Activated B cell treated with CpG ODN at 0.5 μM for 24 hours (primary cell): ENCODE results near the gene CEP72. TPM values are rescaled to one million over a fixed set of nuclear protein-coding genes. Genes with fewer than 3 reads are reported as not detected.

ENCODE experiments used
- ATAC-seq: fragments of 200-7000 bp; cut with Tn5 transposase; one replicate; pipeline ENCODE4 v1.10.0; 2021; ENCODE audit warnings: low read depth, mild to moderate bottlenecking, moderate library complexity
- CTCF ChIA-PET: fragments of 350-600 bp; sonication (Branson Sonifier 250); formaldehyde crosslinking; loops from one replicate; lab custom pipeline; 2021; ENCODE audit warnings: antibody characterized with exemption; lab: Charles Lee
- POLR2A ChIA-PET: fragments of 350-600 bp; sonication (Branson Sonifier 250); formaldehyde crosslinking; loops from one replicate; lab custom pipeline; 2021; ENCODE audit warnings: antibody characterized with exemption; lab: Charles Lee
- DNase-seq: peaks from one replicate; pipeline ENCODE4 v3.0.0; 2022
- H3K27ac Mint-ChIP-seq: one replicate; pipeline ENCODE4 v1.8.0; 2020; ENCODE audit warnings: mixed read lengths
- H3K27me3 Mint-ChIP-seq: one replicate; pipeline ENCODE4 v1.8.0; 2021; ENCODE audit warnings: mixed read lengths
- H3K36me3 Mint-ChIP-seq: one replicate; pipeline ENCODE4 v1.8.0; 2021; ENCODE audit warnings: low read depth, mixed read lengths
- H3K4me1 Mint-ChIP-seq: one replicate; pipeline ENCODE4 v1.8.0; 2021; ENCODE audit warnings: mixed read lengths
- H3K4me3 Mint-ChIP-seq: one replicate; pipeline ENCODE4 v1.8.0; 2020; ENCODE audit warnings: mild to moderate bottlenecking, mixed read lengths
- H3K9me3 Mint-ChIP-seq: one replicate; pipeline ENCODE4 v1.8.0; 2020; ENCODE audit warnings: mixed read lengths
- intact Hi-C: fragments of 100-400 bp; cut with micrococcal nuclease; formaldehyde crosslinking; loops from one replicate; pipeline ENCODE4 v1.15.1; 2024
- total RNA-seq: library from RNA; stranded (reverse); gene quantifications from 2 replicates; pipeline ENCODE4 v1.2.3, GENCODE V29; 2022
- TF ChIP-seq, protein P1 (sequence below): fragments of 200-600 bp; IDR thresholded peaks from one replicate; pipeline ENCODE4 v1.8.0; 2022; ENCODE audit warnings: antibody characterized with exemption, mild to moderate bottlenecking

Gene CEP72
- total RNA-seq, 1 donor from 2014 or later: 17.4 TPM

DNA sequence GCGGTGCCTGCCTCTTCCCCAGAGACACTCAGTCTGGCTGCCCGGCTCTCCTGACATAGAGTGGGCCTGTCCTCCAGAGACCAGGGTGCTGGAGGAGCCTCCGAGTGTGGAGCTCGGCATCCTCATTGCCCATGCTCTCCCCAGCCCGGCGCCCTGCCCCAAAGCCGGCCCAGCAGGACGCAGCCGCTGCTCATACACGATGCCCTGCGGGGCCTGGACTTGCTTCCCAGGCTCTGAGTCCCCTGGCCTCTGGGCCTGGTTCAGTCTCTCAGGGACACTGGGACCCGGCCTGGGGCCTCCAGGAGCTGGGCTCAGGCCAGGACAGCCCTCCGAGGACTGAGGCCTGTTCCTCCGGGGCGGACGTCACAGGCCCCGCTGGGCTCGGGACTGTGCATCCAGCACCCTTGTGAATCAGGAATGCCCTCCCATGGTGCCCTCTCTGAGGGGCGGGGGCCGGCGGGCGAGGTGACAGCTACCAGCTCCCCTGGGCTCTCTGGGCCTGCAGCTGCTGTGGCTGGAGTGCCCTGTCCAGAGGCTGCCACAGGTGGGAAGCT is 57.8 kb downstream of the CEP72 start:
- Mint-ChIP-seq H3K4me1 (peaks cover 13% of the 10 kb centered on the region), H3K27ac (no peak overlapping the region), H3K9me3 (no peaks in the 10 kb centered on the region), H3K27me3 (peaks cover 8% of the 10 kb centered on the region), H3K4me3 (no peak overlapping the region), H3K36me3 (peaks cover 10% of the 10 kb centered on the region)
- ChIA-PET CTCF (interaction anchor here (1.1 to 3.3 kb wide), 3 partner anchors 223 to 235 kb away, joined by 3 to 20 read pairs (median 3); no protein-coding TSS in a partner anchor), POLR2A (interaction anchor here (0.7 kb wide), 1 partner anchor 228 kb away, joined by 3 read pairs; no protein-coding TSS in a partner anchor)
- ATAC-seq (no peak), DNase-seq (no peak)
- TF ChIP-seq, protein P1, sequence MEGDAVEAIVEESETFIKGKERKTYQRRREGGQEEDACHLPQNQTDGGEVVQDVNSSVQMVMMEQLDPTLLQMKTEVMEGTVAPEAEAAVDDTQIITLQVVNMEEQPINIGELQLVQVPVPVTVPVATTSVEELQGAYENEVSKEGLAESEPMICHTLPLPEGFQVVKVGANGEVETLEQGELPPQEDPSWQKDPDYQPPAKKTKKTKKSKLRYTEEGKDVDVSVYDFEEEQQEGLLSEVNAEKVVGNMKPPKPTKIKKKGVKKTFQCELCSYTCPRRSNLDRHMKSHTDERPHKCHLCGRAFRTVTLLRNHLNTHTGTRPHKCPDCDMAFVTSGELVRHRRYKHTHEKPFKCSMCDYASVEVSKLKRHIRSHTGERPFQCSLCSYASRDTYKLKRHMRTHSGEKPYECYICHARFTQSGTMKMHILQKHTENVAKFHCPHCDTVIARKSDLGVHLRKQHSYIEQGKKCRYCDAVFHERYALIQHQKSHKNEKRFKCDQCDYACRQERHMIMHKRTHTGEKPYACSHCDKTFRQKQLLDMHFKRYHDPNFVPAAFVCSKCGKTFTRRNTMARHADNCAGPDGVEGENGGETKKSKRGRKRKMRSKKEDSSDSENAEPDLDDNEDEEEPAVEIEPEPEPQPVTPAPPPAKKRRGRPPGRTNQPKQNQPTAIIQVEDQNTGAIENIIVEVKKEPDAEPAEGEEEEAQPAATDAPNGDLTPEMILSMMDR: no peak
- intact Hi-C loops: loop anchor here (5.0 to 10.0 kb wide), 4 partner anchors 55 to 497 kb away; partner anchors contain the start of gene CEP72

DNA sequence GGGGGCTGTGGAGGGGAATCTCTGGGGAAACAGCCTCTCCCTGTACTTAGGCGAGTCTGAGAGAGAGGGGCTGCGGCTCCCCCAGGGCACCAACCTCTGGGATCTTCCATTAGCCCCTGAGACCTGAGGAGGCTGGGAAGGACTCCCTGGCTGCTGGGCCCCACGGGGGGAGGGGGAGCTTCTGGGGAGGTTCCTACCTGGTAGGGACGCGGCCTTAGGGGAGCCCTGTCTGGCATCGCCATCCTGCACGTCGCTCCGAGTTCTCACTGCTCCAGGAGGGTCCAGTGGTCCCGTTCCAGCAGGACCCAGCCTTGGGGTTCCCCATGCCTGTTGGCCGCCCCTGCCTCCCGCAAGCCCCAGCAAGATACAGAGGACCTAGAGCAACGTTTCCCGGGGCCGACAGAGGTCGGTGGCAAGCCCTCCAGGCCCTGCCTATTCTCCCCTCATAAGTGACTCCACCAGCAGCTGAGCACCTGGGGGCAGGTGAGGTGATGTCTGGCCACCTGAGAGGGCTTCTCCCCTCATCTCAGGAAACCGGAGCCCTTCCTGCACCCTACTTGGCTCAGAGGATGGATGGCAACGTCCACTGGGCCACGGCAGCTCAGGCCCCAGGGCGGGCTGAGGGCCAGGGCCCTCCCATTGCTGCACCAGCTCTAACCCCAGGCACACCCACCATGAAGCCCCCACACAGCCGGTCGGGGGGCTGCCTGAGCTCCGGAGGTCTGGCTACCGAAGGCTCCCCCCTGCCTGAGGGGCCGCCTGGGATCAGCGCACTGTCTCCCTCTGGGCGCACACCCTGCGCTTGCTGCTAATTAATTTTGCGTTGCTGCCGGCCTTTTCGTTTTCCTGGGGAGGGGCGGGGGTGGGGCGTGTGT is 58.5 kb downstream of the CEP72 start:
- ChIA-PET POLR2A (interaction anchor here (0.7 kb wide), 1 partner anchor 229 kb away, joined by 3 read pairs; no protein-coding TSS in a partner anchor), CTCF (interaction anchor here (3.3 kb wide), 1 partner anchor 232 kb away, joined by 20 read pairs; no protein-coding TSS in a partner anchor)
- ATAC-seq (no peak), DNase-seq (peak; percentile 15)
- Mint-ChIP-seq H3K4me1 (peaks cover 13% of the 10 kb centered on the region), H3K27me3 (peaks cover 8% of the 10 kb centered on the region), H3K36me3 (peaks cover 10% of the 10 kb centered on the region), H3K27ac (no peak overlapping the region), H3K4me3 (no peak overlapping the region), H3K9me3 (no peaks in the 10 kb centered on the region)
- TF ChIP-seq, protein P1: no peak
- intact Hi-C loops: loop anchor here (1.0 to 5.0 kb wide), 4 partner anchors 223 to 497 kb away; no protein-coding TSS in a partner anchor

DNA sequence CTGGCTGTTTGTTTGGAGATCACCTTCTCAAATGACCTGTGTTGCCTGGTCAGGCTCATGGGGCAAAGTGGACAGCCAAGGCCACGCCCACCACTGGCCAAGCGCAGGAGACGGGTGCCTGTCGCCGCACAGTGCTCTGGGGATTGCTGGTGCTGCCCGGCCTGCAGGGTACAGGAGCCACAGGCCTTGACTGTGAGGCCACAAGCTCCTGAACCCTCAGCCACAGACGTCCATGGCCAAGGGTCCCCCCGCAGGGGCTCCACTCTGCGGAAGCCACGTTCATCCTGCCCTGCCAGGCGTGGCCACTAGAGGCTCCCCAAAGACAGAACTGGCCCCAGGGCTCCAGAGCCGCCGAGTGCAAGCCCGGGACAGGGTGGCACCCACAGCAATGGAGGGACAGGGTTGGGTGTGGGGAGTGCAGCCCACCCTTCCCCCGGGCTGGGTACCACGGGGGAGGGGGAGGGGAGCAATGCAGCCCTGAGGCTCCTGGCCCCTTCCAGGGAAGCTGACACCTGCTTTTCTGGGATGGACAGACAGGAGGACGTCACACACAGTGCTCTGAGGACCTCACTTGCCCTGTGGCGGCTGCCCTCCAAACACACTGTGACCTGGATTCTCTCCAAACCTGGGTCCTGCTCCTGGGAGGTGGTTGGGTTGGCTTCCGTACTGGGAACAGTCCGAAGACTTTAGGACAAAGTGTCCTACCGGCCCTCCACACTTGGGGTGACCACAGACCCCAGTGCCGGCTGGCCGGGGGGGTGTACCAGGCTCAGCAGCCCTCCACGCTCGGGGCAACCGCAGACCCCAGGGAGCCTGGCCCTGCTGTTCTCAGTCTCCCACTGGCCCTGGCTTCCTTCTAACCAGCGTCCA is 59.6 kb downstream of the CEP72 start:
- Mint-ChIP-seq H3K9me3 (no peaks in the 10 kb centered on the region), H3K27me3 (peaks cover 8% of the 10 kb centered on the region), H3K27ac (no peak overlapping the region), H3K4me1 (peaks cover 13% of the 10 kb centered on the region), H3K4me3 (no peak overlapping the region), H3K36me3 (peaks cover 10% of the 10 kb centered on the region)
- intact Hi-C loops: loop anchor here (1.0 to 5.0 kb wide), 4 partner anchors 224 to 496 kb away; no protein-coding TSS in a partner anchor
- TF ChIP-seq, protein P1: no peak
- CTCF ChIA-PET: interaction anchor here (1.4 to 3.3 kb wide), 2 partner anchors 231 to 232 kb away, joined by 8 to 20 read pairs; no protein-coding TSS in a partner anchor
- peak; percentile 84 for ATAC-seq
- DNase-seq: peak; percentile 50
- POLR2A ChIA-PET: no interaction called here

DNA sequence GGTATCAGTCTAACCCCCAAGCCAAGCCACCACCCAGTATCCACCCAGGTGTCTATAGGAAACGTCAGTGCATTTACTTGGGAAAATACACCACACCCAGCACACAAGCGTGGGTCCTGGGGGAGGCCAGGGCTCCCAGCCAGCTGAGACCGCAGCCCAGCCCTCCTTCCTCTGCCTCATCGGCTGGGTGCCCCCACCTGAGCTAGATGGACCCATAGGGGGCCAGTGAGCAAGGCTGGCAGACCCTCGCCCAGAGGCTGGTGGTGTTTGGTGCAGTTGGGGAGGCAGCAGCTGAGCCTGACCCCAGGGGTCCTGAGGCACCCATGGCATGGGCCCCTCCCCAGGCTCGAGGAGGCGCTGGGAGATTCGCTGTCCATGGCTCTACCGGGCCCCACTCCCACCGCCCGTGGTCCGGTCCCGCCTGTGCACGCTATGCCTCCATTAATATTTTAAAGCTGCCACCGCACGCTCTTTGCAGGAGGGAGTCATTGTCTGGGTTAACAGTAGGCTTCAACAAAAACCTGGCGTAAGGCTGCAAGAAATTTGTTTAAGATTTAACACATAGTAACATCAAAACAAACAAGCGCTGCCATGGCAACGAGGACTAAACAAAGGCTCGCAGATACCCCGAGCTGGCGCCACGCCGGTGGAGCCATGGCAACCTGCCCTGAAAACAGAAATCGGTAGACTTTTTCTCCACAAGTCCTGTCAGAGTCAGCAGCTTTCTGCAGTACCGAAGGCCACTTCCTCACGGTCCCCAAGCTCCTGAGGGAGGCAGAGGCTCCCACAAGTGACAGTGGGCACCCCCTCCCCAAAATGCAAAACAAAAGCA is 60.4 kb downstream of the CEP72 start:
- Mint-ChIP-seq H3K36me3 (peaks cover 1% of the 10 kb centered on the region), H3K4me1 (peaks cover 13% of the 10 kb centered on the region), H3K27ac (no peak overlapping the region), H3K27me3 (peaks cover 8% of the 10 kb centered on the region), H3K4me3 (no peak overlapping the region), H3K9me3 (no peaks in the 10 kb centered on the region)
- TF ChIP-seq, protein P1: no peak
- ATAC-seq (no peak), DNase-seq (peak; percentile 15)
- CTCF ChIA-PET: interaction anchor here (1.2 to 1.5 kb wide), 3 partner anchors 224 to 231 kb away, joined by 3 to 8 read pairs (median 3); no protein-coding TSS in a partner anchor
- POLR2A ChIA-PET: no interaction called here
- intact Hi-C loops: loop anchor here (5.0 kb wide), 3 partner anchors 225 to 495 kb away; no protein-coding TSS in a partner anchor
